CD14-positive monocyte (primary cell): ENCODE measurements around the gene KYNU. TPM values are rescaled to one million over a fixed set of nuclear protein-coding genes. Genes with fewer than 3 reads are reported as not detected.

Experiments used
- DNase-seq, 3 donors: peaks; one replicate each; pipeline ENCODE4 v3.0.0-alpha.2; 2011 to 2022
- H2AFZ ChIP-seq: 2 replicates; pipeline ENCODE4 v1.6.0; 2012; ENCODE audit warnings: mild to moderate bottlenecking, low read depth, low read length, inconsistent platforms; ENCODE audit not compliant: insufficient read depth, poor library complexity, severe bottlenecking
- H3K27ac ChIP-seq, 2 donors: 1 replicate in 1 of 2; 2 replicates in 1 of 2; pipeline ENCODE4 v1.5.1; 2012 to 2013; ENCODE audit warnings: low read length in 2 of 2, control low read depth in 1 of 2, inconsistent platforms in 1 of 2, low read depth in 1 of 2, mild to moderate bottlenecking in 1 of 2
- H3K27me3 ChIP-seq, 2 donors: one replicate each; pipeline versions ENCODE4 v1.6.0 to v1.6.1; 2011 to 2013; ENCODE audit warnings: low read length in 2 of 2; ENCODE audit not compliant: control insufficient read depth in 2 of 2, insufficient read depth in 2 of 2
- H3K36me3 ChIP-seq, 2 donors: replicated peaks in 1 of 2; 1 replicate in 1 of 2; 2 replicates in 1 of 2; pipeline versions ENCODE4 v1.5.1 to v1.6.1; 2012 to 2013; ENCODE audit warnings: low read length in 2 of 2, control low read depth in 1 of 2, inconsistent platforms in 1 of 2, mild to moderate bottlenecking in 1 of 2; ENCODE audit not compliant: insufficient read depth in 2 of 2, control insufficient read depth in 1 of 2
- H3K4me1 ChIP-seq, 2 donors: 1 replicate in 1 of 2; 2 replicates in 1 of 2; pipeline versions ENCODE4 v1.5.1 to v1.6.1; 2012 to 2013; ENCODE audit warnings: low read length in 2 of 2, control low read depth in 1 of 2, inconsistent platforms in 1 of 2, mild to moderate bottlenecking in 1 of 2, moderate library complexity in 1 of 2; ENCODE audit not compliant: insufficient read depth in 2 of 2, control insufficient read depth in 1 of 2
- H3K4me2 ChIP-seq: replicated peaks from 2 replicates; pipeline ENCODE3; 2012; ENCODE audit warnings: low read length, moderate library complexity, mild to moderate bottlenecking; ENCODE audit not compliant: poor library complexity, severe bottlenecking; ENCODE audit errors: extremely low read depth
- H3K4me3 ChIP-seq, 3 experiments: fragments of 200-600 bp in 1 of 3; sonication (generic) in 1 of 3; replicated peaks in 1 of 3; 1 replicate in 2 of 3; 2 replicates in 1 of 3; pipeline ENCODE4 v1.5.1; 2011 to 2013; ENCODE audit warnings: low read length in 3 of 3, mild to moderate bottlenecking in 3 of 3, control low read depth in 2 of 3, low read depth in 2 of 3, inconsistent platforms in 1 of 3, moderate library complexity in 1 of 3
- H3K79me2 ChIP-seq: 2 replicates; pipeline ENCODE4 v1.6.0; 2012; ENCODE audit warnings: mild to moderate bottlenecking, control low read depth, inconsistent platforms, low read length, moderate library complexity; ENCODE audit not compliant: insufficient read depth
- H3K9ac ChIP-seq: 2 replicates; pipeline ENCODE4 v1.6.0; 2017; ENCODE audit warnings: low read length, mild to moderate bottlenecking; ENCODE audit not compliant: insufficient read depth, poor library complexity, severe bottlenecking
- H3K9me3 ChIP-seq, 2 donors: replicated peaks in 1 of 2; 1 replicate in 1 of 2; 2 replicates in 1 of 2; pipeline versions ENCODE4 v1.5.1 to v1.6.1; 2012 to 2013; ENCODE audit warnings: low read length in 2 of 2, control low read depth in 1 of 2; ENCODE audit not compliant: control insufficient read depth in 1 of 2, insufficient read depth in 1 of 2
- H4K20me1 ChIP-seq: 2 replicates; pipeline ENCODE4 v1.6.0; 2012; ENCODE audit warnings: mild to moderate bottlenecking, low read length, control low read depth, moderate library complexity; ENCODE audit not compliant: insufficient read depth
- H3K27ac Mint-ChIP-seq, 7 donors: one replicate each; pipeline ENCODE4 v1.8.0; 2020; ENCODE audit warnings: mild to moderate bottlenecking in 7 of 7, mixed read lengths in 7 of 7, moderate library complexity in 6 of 7, inconsistent platforms in 2 of 7
- H3K27me3 Mint-ChIP-seq, 3 donors: one replicate each; pipeline ENCODE4 v1.8.0; 2021 to 2022; ENCODE audit warnings: low read depth in 3 of 3, mild to moderate bottlenecking in 3 of 3, mixed read lengths in 3 of 3, moderate library complexity in 3 of 3, inconsistent platforms in 1 of 3
- H3K36me3 Mint-ChIP-seq, 2 donors: one replicate each; pipeline ENCODE4 v1.8.0; 2020; ENCODE audit warnings: mixed read lengths in 2 of 2, inconsistent platforms in 1 of 2, mild to moderate bottlenecking in 1 of 2
- H3K4me1 Mint-ChIP-seq: one replicate; pipeline ENCODE4 v1.8.0; 2020; ENCODE audit warnings: mild to moderate bottlenecking, mixed read lengths
- H3K4me3 Mint-ChIP-seq, 2 donors: one replicate each; pipeline ENCODE4 v1.8.0; 2020; ENCODE audit warnings: mild to moderate bottlenecking in 2 of 2, mixed read lengths in 2 of 2, moderate library complexity in 1 of 2
- H3K9me3 Mint-ChIP-seq, 7 donors: one replicate each; pipeline ENCODE4 v1.8.0; 2020 to 2022; ENCODE audit warnings: mixed read lengths in 7 of 7, mild to moderate bottlenecking in 6 of 7, moderate library complexity in 6 of 7, inconsistent platforms in 2 of 7
- WGBS: methylation state at CpG from one replicate; pipeline ENCODE4 v1.1.5; 2013; ENCODE audit warnings: missing lambda C conversion rate; ENCODE audit not compliant: insufficient coverage; 5-methylcytosine and 5-hydroxymethylcytosine counted together
- intact Hi-C, 2 donors: fragments of 100-400 bp; cut with micrococcal nuclease; formaldehyde crosslinking; loops; one replicate each; pipeline versions ENCODE4 v1.15.0 to v1.15.1; 2023
- polyA plus RNA-seq, 3 donors: library from polyadenylated mRNA; depleted of rRNA in 1 of 3; unstranded in 2 of 3; stranded (reverse) in 1 of 3; fragments of 300-500 nt in 2 of 3; fragments of >200 nt in 1 of 3; fragmentation: Illumina TruSeq in 2 of 3; gene quantifications; 1 replicate in 2 of 3; 2 replicates in 1 of 3; pipeline ENCODE4 v1.2.3, GENCODE V29; 2012 to 2021
- TF ChIP-seq, protein P1 (sequence below): fragments of 200-600 bp; IDR thresholded peaks from one replicate; pipeline ENCODE4 v1.8.0; 2022; ENCODE audit warnings: antibody characterized with exemption, mild to moderate bottlenecking

The KYNU gene
- polyA plus RNA-seq, 3 donors = 40.7 to 132 (median 131) TPM

DNA sequence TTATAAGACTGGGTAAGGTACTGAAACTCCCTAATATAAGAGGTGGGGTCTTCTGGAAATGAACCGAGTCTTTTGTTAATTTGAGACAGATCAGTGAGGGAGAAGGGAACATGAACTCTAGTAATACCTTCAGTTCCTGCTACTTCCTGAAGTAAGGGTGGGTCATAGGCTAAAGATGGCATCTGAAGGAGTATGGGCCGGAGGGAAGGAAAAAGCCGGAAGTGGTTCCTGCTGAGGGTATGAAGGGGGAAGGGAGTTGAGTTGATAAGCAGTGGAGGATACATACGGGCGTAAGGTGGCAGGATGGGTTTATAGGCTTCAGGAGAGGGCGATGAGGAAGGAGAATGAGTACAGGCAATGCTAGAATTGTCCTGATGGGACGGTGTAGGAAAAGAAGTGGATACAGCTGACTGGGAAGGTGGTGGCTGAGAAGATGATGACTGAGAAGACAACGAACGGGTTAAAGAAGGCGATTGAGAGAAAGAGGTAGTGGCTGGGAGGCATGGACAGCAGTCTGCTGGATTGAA, 58.2 kb downstream of the KYNU start:
- peaks cover 0 to 1% (median 0%) of the 10 kb centered on the region in 3 donors for H3K27me3 Mint-ChIP-seq
- peak overlapping the region in 4 of 7 donors; percentile 1 to 68 (median 55) for H3K27ac Mint-ChIP-seq
- H3K79me2 ChIP-seq = peaks cover 17% of the 10 kb centered on the region
- peaks cover 99% of the 10 kb centered on the region for H4K20me1 ChIP-seq
- H3K4me3 ChIP-seq = no peak overlapping the region
- no peak overlapping the region for H2AFZ ChIP-seq
- no peak overlapping the region for H3K27ac ChIP-seq
- H3K36me3 ChIP-seq = peaks cover 31 to 83% of the 10 kb centered on the region in 2 donors
- WGBS = over 99% methylated on average over 9 of the region's 10 CpGs
- H3K9me3 Mint-ChIP-seq = peaks cover 0 to 5% (median 1%) of the 10 kb centered on the region in 7 donors
- no peak for DNase-seq
- no peaks in the 10 kb centered on the region for H3K4me1 ChIP-seq
- H3K27me3 ChIP-seq = no peaks in the 10 kb centered on the region
- no peak overlapping the region for H3K9ac ChIP-seq
- H3K9me3 ChIP-seq = no peaks in the 10 kb centered on the region
- H3K4me1 Mint-ChIP-seq = no peaks in the 10 kb centered on the region
- no peak overlapping the region for H3K4me3 Mint-ChIP-seq
- peaks cover 15 to 38% of the 10 kb centered on the region in 2 donors for H3K36me3 Mint-ChIP-seq
- TF ChIP-seq, protein P1, sequence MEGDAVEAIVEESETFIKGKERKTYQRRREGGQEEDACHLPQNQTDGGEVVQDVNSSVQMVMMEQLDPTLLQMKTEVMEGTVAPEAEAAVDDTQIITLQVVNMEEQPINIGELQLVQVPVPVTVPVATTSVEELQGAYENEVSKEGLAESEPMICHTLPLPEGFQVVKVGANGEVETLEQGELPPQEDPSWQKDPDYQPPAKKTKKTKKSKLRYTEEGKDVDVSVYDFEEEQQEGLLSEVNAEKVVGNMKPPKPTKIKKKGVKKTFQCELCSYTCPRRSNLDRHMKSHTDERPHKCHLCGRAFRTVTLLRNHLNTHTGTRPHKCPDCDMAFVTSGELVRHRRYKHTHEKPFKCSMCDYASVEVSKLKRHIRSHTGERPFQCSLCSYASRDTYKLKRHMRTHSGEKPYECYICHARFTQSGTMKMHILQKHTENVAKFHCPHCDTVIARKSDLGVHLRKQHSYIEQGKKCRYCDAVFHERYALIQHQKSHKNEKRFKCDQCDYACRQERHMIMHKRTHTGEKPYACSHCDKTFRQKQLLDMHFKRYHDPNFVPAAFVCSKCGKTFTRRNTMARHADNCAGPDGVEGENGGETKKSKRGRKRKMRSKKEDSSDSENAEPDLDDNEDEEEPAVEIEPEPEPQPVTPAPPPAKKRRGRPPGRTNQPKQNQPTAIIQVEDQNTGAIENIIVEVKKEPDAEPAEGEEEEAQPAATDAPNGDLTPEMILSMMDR = no peak
- H3K4me2 ChIP-seq = no peak overlapping the region
- intact Hi-C loops = no loop called here

DNA sequence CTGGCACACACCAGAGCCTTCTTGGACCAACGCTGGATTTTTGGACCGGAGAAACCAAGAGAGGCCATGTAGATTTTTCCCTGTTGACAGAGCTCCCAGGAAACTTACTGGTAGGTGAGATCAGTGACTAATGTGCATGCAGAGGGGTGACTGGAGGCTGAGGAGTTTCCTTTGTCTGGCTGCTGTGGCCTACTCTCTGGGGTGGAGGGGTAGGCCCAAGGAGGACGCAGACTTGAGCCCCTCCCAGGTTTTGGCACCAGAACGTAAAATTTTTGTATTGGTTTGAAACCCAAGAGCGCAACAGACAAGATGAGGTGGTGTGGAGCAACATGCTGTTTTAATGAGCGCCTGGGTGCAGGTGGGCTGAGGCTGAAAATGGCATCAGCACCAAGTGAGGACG, 59.2 kb downstream of the KYNU start:
- intact Hi-C loops = no loop called here
- no peak overlapping the region for H3K9ac ChIP-seq
- Mint-ChIP-seq H3K27ac (peak overlapping the region in 2 of 7 donors; percentile 60 to 79), H3K4me3 (no peak overlapping the region), H3K4me1 (no peaks in the 10 kb centered on the region), H3K27me3 (peaks cover 0 to 1% (median 0%) of the 10 kb centered on the region in 3 donors), H3K9me3 (peaks cover 0 to 5% (median 1%) of the 10 kb centered on the region in 7 donors), H3K36me3 (peaks cover 25 to 45% of the 10 kb centered on the region in 2 donors)
- H4K20me1 ChIP-seq = peaks cover 99% of the 10 kb centered on the region
- H3K79me2 ChIP-seq = peaks cover 8% of the 10 kb centered on the region
- TF ChIP-seq, protein P1 = no peak
- H3K9me3 ChIP-seq = no peaks in the 10 kb centered on the region
- H3K4me3 ChIP-seq = no peak overlapping the region
- 96% methylated on average over 7 of the region's 7 CpGs for WGBS
- H3K27ac ChIP-seq = no peak overlapping the region
- no peak for DNase-seq
- H3K4me2 ChIP-seq = no peak overlapping the region
- H2AFZ ChIP-seq = no peak overlapping the region
- no peaks in the 10 kb centered on the region for H3K27me3 ChIP-seq
- H3K4me1 ChIP-seq = no peaks in the 10 kb centered on the region
- H3K36me3 ChIP-seq = peaks cover 21 to 81% of the 10 kb centered on the region in 2 donors
